ENCODE results near the gene DOCK4. TPM values are rescaled to one million over a fixed set of nuclear protein-coding genes. Genes with fewer than 3 reads are reported as not detected.

Gene DOCK4
- total RNA-seq, 1 experiment from 2014 or later, result 20.4 TPM

GRCh38 chr7:111867348-111867931 is 338.8 kb downstream of the DOCK4 start:
- Mint-ChIP-seq H3K9me3 (no peaks in the 10 kb centered on the region), H3K4me3 (no peak overlapping the region), H3K36me3 (peaks cover 6% of the 10 kb centered on the region; the same call in 1 of the 2 replicates), H3K4me1 (peaks cover 22% of the 10 kb centered on the region), H3K27ac (no peak overlapping the region), H3K27me3 (ENCODE audit: low read depth) (no peaks in the 10 kb centered on the region)
- ChIA-PET CTCF (interaction anchor here (1.2 kb wide), 1 partner anchor 104 kb away, joined by 3 read pairs; no protein-coding TSS in a partner anchor), POLR2A (no interaction called here)
- no peak for TF ChIP-seq PRDM15 (CRISPR knock-in tag; IDR thresholded peaks at IDR 0.05)
- no peak for TF ChIP-seq MLX (CRISPR knock-in tag; IDR thresholded peaks at IDR 0.05)
- TF ChIP-seq ZNF512 (CRISPR knock-in tag; IDR thresholded peaks at IDR 0.05; ENCODE audit: borderline replicate concordance), result no peak
- no peak for TF ChIP-seq RORB (CRISPR knock-in tag; IDR thresholded peaks at IDR 0.05)
- TF ChIP-seq TEAD4 (CRISPR knock-in tag; IDR thresholded peaks at IDR 0.05), result no peak
- no peak for TF ChIP-seq ZNF671 (CRISPR knock-in tag; IDR thresholded peaks at IDR 0.05)
- no peak for TF ChIP-seq JUN (CRISPR knock-in tag; IDR thresholded peaks at IDR 0.05)
- TF ChIP-seq JAZF1 (CRISPR knock-in tag; IDR thresholded peaks at IDR 0.05), result no peak
- no peak for TF ChIP-seq MYBL2 (CRISPR knock-in tag; IDR thresholded peaks at IDR 0.05)
- no peak for TF ChIP-seq FOXP4 (CRISPR knock-in tag; IDR thresholded peaks at IDR 0.05)
- no peak for TF ChIP-seq ATF3 (CRISPR knock-in tag; conservative IDR thresholded peaks at IDR 0.05)
- no peak for TF ChIP-seq SOX15 (CRISPR knock-in tag; IDR thresholded peaks at IDR 0.05)
- TF ChIP-seq CREB1 (CRISPR knock-in tag; IDR thresholded peaks at IDR 0.05), result no peak
- TF ChIP-seq ZNF396 (CRISPR knock-in tag; IDR thresholded peaks at IDR 0.05; ENCODE audit: borderline replicate concordance), result no peak
- no peak for TF ChIP-seq ERG (CRISPR knock-in tag; IDR thresholded peaks at IDR 0.05)
- TF ChIP-seq USF2 (CRISPR knock-in tag; IDR thresholded peaks at IDR 0.05), result no peak
- TF ChIP-seq TEAD1 (CRISPR knock-in tag; IDR thresholded peaks at IDR 0.05), result no peak
- no peak for ATAC-seq
- DNase-seq (ENCODE audit: low spot score), result no peak
